Jurkat, Clone E6-1 (cell line): Measurements from ENCODE around the gene MARVELD1.

Source experiments
- DNase-seq: peaks from one replicate; pipeline ENCODE4 v3.0.0-alpha.2; 2011; ENCODE audit warnings: low read depth, low spot score
- H3K4me3 ChIP-seq: 2 replicates; pipeline ENCODE4 v1.5.1; 2011; ENCODE audit warnings: mild to moderate bottlenecking, low read length, control low read depth, moderate library complexity

MARVELD1 gene

GRCh38 chr10:97766996-97767924 is 53.7 kb downstream of the MARVELD1 start:
- DNase-seq: no peak
- no peak overlapping the region for H3K4me3 ChIP-seq
